ENCODE data around the gene RPL3. TPM values are rescaled to one million over a fixed set of nuclear protein-coding genes. Genes with fewer than 3 reads are reported as not detected.
A peak's percentile ranks its signal among the peaks of the same experiment; 100 is the strongest.

The RPL3 gene
- total and polyA plus RNA-seq, 2 donors (not counting 1 experiment from before 2014, with no cell fraction given) = 2,665 to 5,418 TPM

- Mint-ChIP-seq H3K27ac (peak within 1 kb of the TSS; percentile 94), H3K4me1 (peaks cover 35% of the 10 kb centered on the region), H3K27me3 (no peaks in the 10 kb centered on the region), H3K4me3 (peak within 1 kb of the TSS; percentile 95), H3K9me3 (ENCODE audit: insufficient read depth) (no peaks in the 10 kb centered on the region)
- Histone ChIP-seq H3K9me3 (ENCODE audit: control extremely low read depth in 1 of 3, control insufficient read depth in 2 of 3, insufficient read depth in 1 of 3, low read length in 2 of 3) (no peaks in the 10 kb centered on the region), H3K4me3 (ENCODE audit: control extremely low read depth in 1 of 5, extremely low read depth in 1 of 5, insufficient read depth in 1 of 5, low read depth in 2 of 5, low read length in 4 of 5) (peak within 1 kb of the TSS; percentile 66 to 83 (median 69)), H3K79me2 (ENCODE audit: control insufficient read depth, insufficient read depth, low read length) (peaks cover 16% of the 10 kb centered on the region), H3K4me2 (replicated peaks; ENCODE audit: low read depth, low read length, poor library complexity, severe bottlenecking) (peak within 1 kb of the TSS; percentile 89), H3K36me3 (replicated peaks in 1 of 2; ENCODE audit: control extremely low read depth in 1 of 2, control insufficient read depth in 1 of 2, extremely low read depth in 1 of 2, insufficient read depth in 2 of 2, low read length in 1 of 2) (no peaks in the 10 kb centered on the region), H2AFZ (ENCODE audit: insufficient read depth, low read depth, low read length, poor library complexity, severe bottlenecking) (peak within 1 kb of the TSS; percentile 80), H3K27ac (ENCODE audit: low read length in 2 of 2) (peak within 1 kb of the TSS; percentile 45 to 62), H3K9ac (ENCODE audit: low read length) (peak within 1 kb of the TSS; percentile 78), H3K4me1 (ENCODE audit: control insufficient read depth in 2 of 2, insufficient read depth in 2 of 2, low read length in 2 of 2) (peaks cover 31 to 37% of the 10 kb centered on the region in 2 donors), H3K27me3 (replicated peaks in 1 of 4; ENCODE audit: control extremely low read depth in 1 of 4, control insufficient read depth in 3 of 4, insufficient read depth in 4 of 4, low read length in 3 of 4) (no peaks in the 10 kb centered on the region), H4K20me1 (ENCODE audit: control insufficient read depth, insufficient read depth, low read length, poor library complexity, severe bottlenecking) (peaks cover 9% of the 10 kb centered on the region)
- no peak for TF ChIP-seq EZH2 (IDR thresholded peaks at IDR 0.05; ENCODE audit: borderline replicate concordance, insufficient read depth, low read depth, low read length, poor library complexity, severe bottlenecking)
- intact Hi-C loops (cut with micrococcal nuclease) = no loop called here
- ATAC-seq (ENCODE audit: low read depth) (no peak), DNase-seq (peak; percentile 53)
- under 1% methylated on average over 77 of the region's 87 CpGs for WGBS (ENCODE audit: insufficient coverage)
- ChIA-PET CTCF (interaction anchor here (1.3 to 2.2 kb wide), 5 partner anchors 19 to 165 kb away, joined by 3 to 12 read pairs (median 7); partner anchors contain the start of genes RPL3 and TAB1), POLR2A (interaction anchor here (1.3 to 5.0 kb wide), 4 partner anchors 31 to 142 kb away, joined by 3 to 40 read pairs (median 6); partner anchors contain the start of genes RPL3 and TAB1)
Observed at GRCh38 chr22:39349967-39350726, 30.7 kb upstream of the RPL3 start, which contains the start of gene SYNGR1. Gene SYNGR1 (plus strand): TSS chr22:39349991. CDS start chr22:39350011, 20 bp downstream.

GRCh38 chr22:39349506-39349966, 30.1 kb upstream of the RPL3 start:
- peaks cover 12% of the 10 kb centered on the region for H3K79me2 ChIP-seq (ENCODE audit: control insufficient read depth, insufficient read depth, low read length)
- TF ChIP-seq CTCF (IDR thresholded peaks at IDR 0.05) (no peak), EZH2 (IDR thresholded peaks at IDR 0.05; ENCODE audit: borderline replicate concordance, insufficient read depth, low read depth, low read length, poor library complexity, severe bottlenecking) (no peak)
- peaks cover 9% of the 10 kb centered on the region for H4K20me1 ChIP-seq (ENCODE audit: control insufficient read depth, insufficient read depth, low read length, poor library complexity, severe bottlenecking)
- H3K4me2 ChIP-seq (replicated peaks; ENCODE audit: low read depth, low read length, poor library complexity, severe bottlenecking) = peak overlapping the region; percentile 89
- peak overlapping the region; percentile 66 to 83 (median 69) for H3K4me3 ChIP-seq (ENCODE audit: control extremely low read depth in 1 of 5, extremely low read depth in 1 of 5, insufficient read depth in 1 of 5, low read depth in 2 of 5, low read length in 4 of 5)
- H3K4me1 Mint-ChIP-seq = peaks cover 35% of the 10 kb centered on the region
- peak overlapping the region; percentile 4 to 45 for H3K27ac ChIP-seq (ENCODE audit: low read length in 2 of 2)
- WGBS (ENCODE audit: insufficient coverage) = under 1% methylated on average over 57 of the region's 57 CpGs
- DNase-seq = peak; percentile 73
- ChIA-PET POLR2A (interaction anchor here (0.7 to 5.0 kb wide), 5 partner anchors 30 to 153 kb away, joined by 3 to 40 read pairs (median 4); partner anchors contain the start of genes MIEF1, RPL3 and TAB1), CTCF (interaction anchor here (1.0 to 2.1 kb wide), 6 partner anchors 11 to 179 kb away, joined by 3 to 12 read pairs (median 4); partner anchors contain the start of genes RPL3 and TAB1)
- peak overlapping the region; percentile 95 for H3K4me3 Mint-ChIP-seq
- H3K9ac ChIP-seq (ENCODE audit: low read length) = peak overlapping the region; percentile 78
- H2AFZ ChIP-seq (ENCODE audit: insufficient read depth, low read depth, low read length, poor library complexity, severe bottlenecking) = peak overlapping the region; percentile 67
- H3K9me3 ChIP-seq (ENCODE audit: control extremely low read depth in 1 of 3, control insufficient read depth in 2 of 3, insufficient read depth in 1 of 3, low read length in 2 of 3) = no peaks in the 10 kb centered on the region
- no peaks in the 10 kb centered on the region for H3K27me3 Mint-ChIP-seq
- ATAC-seq (ENCODE audit: low read depth) = peak; percentile 21
- H3K27me3 ChIP-seq (replicated peaks in 1 of 4; ENCODE audit: control extremely low read depth in 1 of 4, control insufficient read depth in 3 of 4, insufficient read depth in 4 of 4, low read length in 3 of 4) = no peaks in the 10 kb centered on the region
- H3K4me1 ChIP-seq (ENCODE audit: control insufficient read depth in 2 of 2, insufficient read depth in 2 of 2, low read length in 2 of 2) = peaks cover 31 to 37% of the 10 kb centered on the region in 2 donors
- intact Hi-C loops (cut with micrococcal nuclease) = no loop called here
- peak overlapping the region; percentile 94 for H3K27ac Mint-ChIP-seq
- no peaks in the 10 kb centered on the region for H3K36me3 ChIP-seq (replicated peaks in 1 of 2; ENCODE audit: control extremely low read depth in 1 of 2, control insufficient read depth in 1 of 2, extremely low read depth in 1 of 2, insufficient read depth in 2 of 2, low read length in 1 of 2)
- no peaks in the 10 kb centered on the region for H3K9me3 Mint-ChIP-seq (ENCODE audit: insufficient read depth)

Measured in B cell (primary cell).